Natural killer cell (primary cell): Measurements from ENCODE around the gene DEPDC1. TPM values are rescaled to one million over a fixed set of nuclear protein-coding genes. Genes with fewer than 3 reads are reported as not detected.

Source experiments
- ATAC-seq, 3 donors: fragments of 150-1000 bp in 2 of 3; fragments of 200-7000 bp in 1 of 3; cut with Tn5 transposase; 1 replicate in 1 of 3; 2 replicates in 2 of 3; pipeline ENCODE4 v1.10.0; 2021; ENCODE audit warnings: mild to moderate bottlenecking in 2 of 3, moderate library complexity in 2 of 3
- DNase-seq, 2 donors: peaks; one replicate each; pipeline versions ENCODE4 v3.0.0 to v3.0.0-alpha.2; 2013 to 2021; ENCODE audit warnings: mixed read lengths in 1 of 2
- H3K27ac ChIP-seq: one replicate; pipeline ENCODE4 v1.5.1; 2013; ENCODE audit warnings: mild to moderate bottlenecking, low read length
- H3K27me3 ChIP-seq: one replicate; pipeline ENCODE4 v1.6.1; 2013; ENCODE audit warnings: low read length; ENCODE audit not compliant: control insufficient read depth, insufficient read depth
- H3K36me3 ChIP-seq: one replicate; pipeline ENCODE4 v1.6.1; 2013; ENCODE audit warnings: low read length; ENCODE audit not compliant: control insufficient read depth, insufficient read depth
- H3K4me1 ChIP-seq: one replicate; pipeline ENCODE4 v1.6.1; 2013; ENCODE audit warnings: low read length; ENCODE audit not compliant: control insufficient read depth, insufficient read depth
- H3K4me3 ChIP-seq: one replicate; pipeline ENCODE4 v1.5.1; 2013; ENCODE audit warnings: low read length
- H3K9me3 ChIP-seq: one replicate; pipeline ENCODE4 v1.6.1; 2013; ENCODE audit warnings: low read length; ENCODE audit not compliant: control insufficient read depth, insufficient read depth
- H3K27ac Mint-ChIP-seq, 2 donors: one replicate each; pipeline ENCODE4 v1.8.0; 2022; ENCODE audit warnings: mild to moderate bottlenecking in 2 of 2, mixed read lengths in 2 of 2, moderate library complexity in 1 of 2
- H3K27me3 Mint-ChIP-seq, 2 donors: one replicate each; pipeline ENCODE4 v1.8.0; 2022; ENCODE audit warnings: low read depth in 2 of 2, mixed read lengths in 2 of 2
- H3K36me3 Mint-ChIP-seq: one replicate; pipeline ENCODE4 v1.8.0; 2022; ENCODE audit warnings: mixed read lengths
- H3K4me1 Mint-ChIP-seq, 2 donors: one replicate each; pipeline ENCODE4 v1.8.0; 2022; ENCODE audit warnings: mixed read lengths in 2 of 2
- H3K4me3 Mint-ChIP-seq: one replicate; pipeline ENCODE4 v1.8.0; 2022; ENCODE audit warnings: mild to moderate bottlenecking, moderate library complexity, mixed read lengths
- H3K9me3 Mint-ChIP-seq, 2 donors: one replicate each; pipeline ENCODE4 v1.8.0; 2022; ENCODE audit warnings: mixed read lengths in 2 of 2
- CTCF ChIP-seq: fragments of 200-600 bp; IDR thresholded peaks from one replicate; pipeline ENCODE4 v1.8.0; 2022; ENCODE audit warnings: antibody characterized with exemption
- WGBS: methylation state at CpG from one replicate; pipeline ENCODE4 v1.1.7; 2013; ENCODE audit warnings: missing lambda C conversion rate; ENCODE audit not compliant: insufficient coverage; 5-methylcytosine and 5-hydroxymethylcytosine counted together
- intact Hi-C: fragments of 100-400 bp; cut with micrococcal nuclease; formaldehyde crosslinking; loops from one replicate; pipeline ENCODE4 v1.14.2; 2022
- total RNA-seq, 4 donors: library from RNA; stranded (reverse); fragments of 120-200 nt in 1 of 4; gene quantifications; one replicate each; pipeline versions ENCODE4 v1.2.3 to v1.2.4, GENCODE V29; 2013 to 2022

DEPDC1 gene
- total RNA-seq, 3 donors from 2014 or later (not counting 1 experiment from before 2014, with no cell fraction given), result not detected

- H3K4me1 Mint-ChIP-seq, result no peaks in the 10 kb centered on the region
- no peak for TF ChIP-seq CTCF
- ATAC-seq (no peak), DNase-seq (no peak)
- no peak overlapping the region for H3K4me3 ChIP-seq
- no peaks in the 10 kb centered on the region for H3K9me3 ChIP-seq
- 91% methylated on average over 2 of the region's 2 CpGs for WGBS
- H3K27me3 ChIP-seq, result no peaks in the 10 kb centered on the region
- intact Hi-C loops, result no loop called here
- no peaks in the 10 kb centered on the region for H3K4me1 ChIP-seq
- no peak overlapping the region for H3K4me3 Mint-ChIP-seq
- peaks cover 0 to 2% of the 10 kb centered on the region in 2 donors for H3K27me3 Mint-ChIP-seq
- H3K36me3 Mint-ChIP-seq, result no peaks in the 10 kb centered on the region
- no peak overlapping the region for H3K27ac ChIP-seq
- H3K36me3 ChIP-seq, result no peaks in the 10 kb centered on the region
- H3K27ac Mint-ChIP-seq, result no peak overlapping the region
- H3K9me3 Mint-ChIP-seq, result peaks cover 2 to 3% of the 10 kb centered on the region in 2 donors
Measured at GRCh38 chr1:68511254-68511653, 14.4 kb upstream of the DEPDC1 start.

- Mint-ChIP-seq H3K4me3 (no peak overlapping the region), H3K4me1 (peaks cover 0 to 7% of the 10 kb centered on the region in 2 donors), H3K27ac (no peak overlapping the region), H3K9me3 (peaks cover 6 to 7% of the 10 kb centered on the region in 2 donors), H3K36me3 (no peaks in the 10 kb centered on the region), H3K27me3 (peaks cover 0 to 4% of the 10 kb centered on the region in 2 donors)
- no peak for TF ChIP-seq CTCF
- H3K27ac ChIP-seq, result no peak overlapping the region
- H3K4me1 ChIP-seq, result no peaks in the 10 kb centered on the region
- DNase-seq (no peak), ATAC-seq (no peak)
- WGBS, result 100% methylated on average over 2 of the region's 3 CpGs
- no peaks in the 10 kb centered on the region for H3K9me3 ChIP-seq
- H3K27me3 ChIP-seq, result no peaks in the 10 kb centered on the region
- H3K4me3 ChIP-seq, result no peak overlapping the region
- intact Hi-C loops, result loop anchor here (10.0 kb wide), 1 partner anchor 62 kb away; the partner anchor contains the start of gene RPE65
- no peaks in the 10 kb centered on the region for H3K36me3 ChIP-seq
Measured at GRCh38 chr1:68506386-68506785, 9.5 kb upstream of the DEPDC1 start.

GRCh38 chr1:68503085-68503484 is 6.2 kb upstream of the DEPDC1 start:
- H3K9me3 ChIP-seq, result no peaks in the 10 kb centered on the region
- no peak for DNase-seq
- no peak for ATAC-seq
- H3K4me1 ChIP-seq, result no peaks in the 10 kb centered on the region
- Mint-ChIP-seq H3K9me3 (peaks cover 5 to 6% of the 10 kb centered on the region in 2 donors), H3K4me3 (no peak overlapping the region), H3K36me3 (no peaks in the 10 kb centered on the region), H3K27ac (no peak overlapping the region), H3K27me3 (peaks cover 0 to 4% of the 10 kb centered on the region in 2 donors), H3K4me1 (peaks cover 7 to 8% of the 10 kb centered on the region in 2 donors)
- no peak overlapping the region for H3K4me3 ChIP-seq
- intact Hi-C loops, result loop anchor here (10.0 kb wide), 1 partner anchor 58 kb away; the partner anchor contains the start of gene RPE65
- H3K36me3 ChIP-seq, result no peaks in the 10 kb centered on the region
- no peaks in the 10 kb centered on the region for H3K27me3 ChIP-seq
- TF ChIP-seq CTCF, result no peak
- H3K27ac ChIP-seq, result no peak overlapping the region

- no peak for TF ChIP-seq CTCF
- intact Hi-C loops, result no loop called here
- Histone ChIP-seq H3K36me3 (no peaks in the 10 kb centered on the region), H3K9me3 (no peaks in the 10 kb centered on the region), H3K4me1 (peaks cover 11% of the 10 kb centered on the region), H3K27ac (no peak overlapping the region), H3K4me3 (peak overlapping the region; percentile 57), H3K27me3 (no peaks in the 10 kb centered on the region)
- Mint-ChIP-seq H3K4me3 (peak overlapping the region; percentile 87), H3K36me3 (no peaks in the 10 kb centered on the region), H3K4me1 (peaks cover 28 to 35% of the 10 kb centered on the region in 2 donors), H3K27me3 (no peaks in the 10 kb centered on the region), H3K9me3 (peaks cover 0 to 5% of the 10 kb centered on the region in 2 donors), H3K27ac (peak overlapping the region in 1 of 2 donors; percentile 55)
- DNase-seq (no peak), ATAC-seq (peak in 2 of 3 donors; percentile 9 to 17)
- 8% methylated on average over 3 of the region's 3 CpGs for WGBS
Measured at GRCh38 chr1:68497358-68497698, 446 bp upstream of the DEPDC1 start.
